NCI-H446 treated with DMSO at 0.1 percent for 48 hours (cell line): Measurements from ENCODE around the gene SH3GL3.

ENCODE experiments used
- DNase-seq: peaks from one replicate; lab custom pipeline; 2025; lab: John Stamatoyannopoulos, UW

The SH3GL3 gene

GRCh38 chr15:83510001-83510400, 62.9 kb downstream of the SH3GL3 start:
- DNase-seq: no peak

- DNase-seq: no peak
Measured at GRCh38 chr15:83512459-83512858, 65.3 kb downstream of the SH3GL3 start.

- DNase-seq: no peak
Measured at GRCh38 chr15:83514584-83514983, 67.4 kb downstream of the SH3GL3 start.

GRCh38 chr15:83515164-83515563, 68.0 kb downstream of the SH3GL3 start:
- no peak for DNase-seq

GRCh38 chr15:83516935-83517334, 69.8 kb downstream of the SH3GL3 start:
- DNase-seq: no peak

GRCh38 chr15:83526319-83526718, 79.2 kb downstream of the SH3GL3 start:
- DNase-seq: no peak

GRCh38 chr15:83533410-83533962, 86.3 kb downstream of the SH3GL3 start:
- no peak for DNase-seq

- no peak for DNase-seq
Measured at GRCh38 chr15:83537606-83538005, 90.5 kb downstream of the SH3GL3 start.

GRCh38 chr15:83538682-83539081, 91.5 kb downstream of the SH3GL3 start:
- no peak for DNase-seq

- no peak for DNase-seq
Measured at GRCh38 chr15:83545804-83546511, 98.8 kb downstream of the SH3GL3 start.

- DNase-seq: no peak
Measured at GRCh38 chr15:83546512-83546888, 99.4 kb downstream of the SH3GL3 start.

GRCh38 chr15:83547168-83547567, 100.0 kb downstream of the SH3GL3 start:
- DNase-seq: no peak

- no peak for DNase-seq
Measured at GRCh38 chr15:83549623-83550022, 102.5 kb downstream of the SH3GL3 start.

- no peak for DNase-seq
Measured at GRCh38 chr15:83554558-83554957, 107.4 kb downstream of the SH3GL3 start.

- no peak for DNase-seq
Measured at GRCh38 chr15:83555383-83555782, 108.2 kb downstream of the SH3GL3 start.

GRCh38 chr15:83556068-83556467, 108.9 kb downstream of the SH3GL3 start:
- no peak for DNase-seq

- DNase-seq: no peak
Measured at GRCh38 chr15:83556754-83557153, 109.6 kb downstream of the SH3GL3 start.

- DNase-seq: no peak
Measured at GRCh38 chr15:83558146-83558545, 111.0 kb downstream of the SH3GL3 start.

GRCh38 chr15:83559310-83559966, 112.3 kb downstream of the SH3GL3 start:
- DNase-seq: no peak

GRCh38 chr15:83561661-83562060, 114.5 kb downstream of the SH3GL3 start:
- DNase-seq: no peak

- DNase-seq: no peak
Measured at GRCh38 chr15:83565138-83565537, 118.0 kb downstream of the SH3GL3 start.

GRCh38 chr15:83565553-83566159, 118.5 kb downstream of the SH3GL3 start:
- DNase-seq: no peak

- DNase-seq: no peak
Measured at GRCh38 chr15:83567318-83567717, 120.2 kb downstream of the SH3GL3 start.
